K562 (cell line): ENCODE measurements around the gene YOD1. TPM values are rescaled to one million over a fixed set of nuclear protein-coding genes. Genes with fewer than 3 reads are reported as not detected.

Source experiments
- ARID1B ChIP-seq: fragments of 450-650 bp; IDR thresholded peaks from 2 replicates; pipeline ENCODE4 v1.6.1; 2016; ENCODE audit warnings: antibody characterized with exemption, mild to moderate bottlenecking, inconsistent platforms
- CCAR2 ChIP-seq: fragments of 200-400 bp; formaldehyde crosslinking; IDR thresholded peaks from 2 replicates; pipeline ENCODE4 v1.6.1; 2017; ENCODE audit warnings: mild to moderate bottlenecking, low read depth, low read length
- KLF16 ChIP-seq: IDR thresholded peaks from 2 replicates; pipeline ENCODE4 v1.6.1; 2016; ENCODE audit warnings: antibody characterized with exemption
- PTTG1 ChIP-seq: fragments of 450-650 bp; IDR thresholded peaks from 2 replicates; pipeline ENCODE4 v1.6.1; 2016; ENCODE audit warnings: low read depth, mild to moderate bottlenecking, missing genetic modification characterization, missing compliant biosample characterization
- RFX1 ChIP-seq: fragments of 450-650 bp; IDR thresholded peaks from 2 replicates; pipeline ENCODE4 v1.6.1; 2016; ENCODE audit warnings: mild to moderate bottlenecking, moderate library complexity
- ZBTB40 ChIP-seq, 2 experiments: fragments of 450-650 bp in 1 of 2; sonication (generic) in 1 of 2; formaldehyde crosslinking in 1 of 2; IDR thresholded peaks; 2 replicates each; pipeline versions ENCODE4 v1.7.1 to v1.9.0; 2016 to 2022; ENCODE audit warnings: inconsistent platforms in 1 of 2, mild to moderate bottlenecking in 1 of 2, missing genetic modification reagents in 1 of 2
- polyA plus RNA-seq, 8 experiments: library from polyadenylated mRNA; depleted of rRNA in 4 of 8; stranded (reverse) in 5 of 8; unstranded in 3 of 8; fragments of >200 nt; fragmentation: Nextera tagmentation in 2 of 8; fragmentation: Illumina TruSeq in 1 of 8; extraction: Ambion mirVana in 2 of 8; extraction: Trizol in 1 of 8; gene quantifications; 2 replicates each; pipeline versions ENCODE4 v1.2.1 to v1.2.3, GENCODE V29; 2011 to 2014; ENCODE audit warnings: inconsistent platforms in 1 of 8, missing spikeins in 1 of 8
- total RNA-seq, 7 experiments: library from RNA; depleted of rRNA in 6 of 7; stranded (reverse); fragments of >200 nt in 6 of 7; fragmentation: Illumina TruSeq in 2 of 7; extraction: Trizol in 2 of 7; gene quantifications; 2 replicates each; pipeline versions ENCODE4 v1.2.1 to v1.2.3, GENCODE V29; 2011 to 2021; ENCODE audit warnings: low replicate concordance in 1 of 7

The YOD1 gene
- total and polyA plus RNA-seq, 9 of the 15 experiments (the other 6 are each of a cell fraction or from before 2014, with no cell fraction given), result 18.2 to 78.1 (median 46.9) TPM

- TF ChIP-seq ZBTB40 (IDR thresholded peaks at IDR 0.05), result no peak
- TF ChIP-seq ZBTB40 (CRISPR knock-in tag; IDR thresholded peaks at IDR 0.05), result no peak
- no peak for TF ChIP-seq PTTG1 (tag)
- no peak for TF ChIP-seq KLF16
- no peak for TF ChIP-seq ARID1B
- no peak for TF ChIP-seq RFX1
- no peak for TF ChIP-seq CCAR2
These were observed 38.8 kb upstream of the YOD1 start (continued) for GRCh38 chr1:207089627-207090355.
